ENCODE measurements around the gene INSRR.

GRCh38 chr1:156860113-156860627, 1.3 kb upstream of the INSRR start:
- no peak for TF ChIP-seq KAT7 (CRISPR knock-in tag; IDR thresholded peaks at IDR 0.05; ENCODE audit: borderline replicate concordance)
- peak; percentile 53 for TF ChIP-seq CTCF (IDR thresholded peaks at IDR 0.05)
- no peak for TF ChIP-seq ZNF671 (CRISPR knock-in tag; IDR thresholded peaks at IDR 0.05)
- TF ChIP-seq SP1 (CRISPR knock-in tag; conservative IDR thresholded peaks at IDR 0.05) = 0 out of 2 replicates have a peak, but pooled peaks have one; percentile 44
- TF ChIP-seq MLX (CRISPR knock-in tag; IDR thresholded peaks at IDR 0.05) = no peak
- no peak for TF ChIP-seq STAT6 (CRISPR knock-in tag; conservative IDR thresholded peaks at IDR 0.05; ENCODE audit: low read depth)
- no peak for TF ChIP-seq NR3C1 (CRISPR knock-in tag; conservative IDR thresholded peaks at IDR 0.05; ENCODE audit: low read depth)
- no peak for TF ChIP-seq ATF1 (CRISPR knock-in tag; IDR thresholded peaks at IDR 0.05)
- TF ChIP-seq ZBTB43 (CRISPR knock-in tag; IDR thresholded peaks at IDR 0.05) = no peak
- no peak for TF ChIP-seq USF2 (CRISPR knock-in tag; IDR thresholded peaks at IDR 0.05)
